Measurements from ENCODE around the gene TRAFD1.
"Not testable (repeated sequence)": the region's sequence is repeated elsewhere in the genome, so short reads cannot be mapped to it uniquely, and the experiment has no call there.

TRAFD1 gene, protein sequence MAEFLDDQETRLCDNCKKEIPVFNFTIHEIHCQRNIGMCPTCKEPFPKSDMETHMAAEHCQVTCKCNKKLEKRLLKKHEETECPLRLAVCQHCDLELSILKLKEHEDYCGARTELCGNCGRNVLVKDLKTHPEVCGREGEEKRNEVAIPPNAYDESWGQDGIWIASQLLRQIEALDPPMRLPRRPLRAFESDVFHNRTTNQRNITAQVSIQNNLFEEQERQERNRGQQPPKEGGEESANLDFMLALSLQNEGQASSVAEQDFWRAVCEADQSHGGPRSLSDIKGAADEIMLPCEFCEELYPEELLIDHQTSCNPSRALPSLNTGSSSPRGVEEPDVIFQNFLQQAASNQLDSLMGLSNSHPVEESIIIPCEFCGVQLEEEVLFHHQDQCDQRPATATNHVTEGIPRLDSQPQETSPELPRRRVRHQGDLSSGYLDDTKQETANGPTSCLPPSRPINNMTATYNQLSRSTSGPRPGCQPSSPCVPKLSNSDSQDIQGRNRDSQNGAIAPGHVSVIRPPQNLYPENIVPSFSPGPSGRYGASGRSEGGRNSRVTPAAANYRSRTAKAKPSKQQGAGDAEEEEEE

DNA sequence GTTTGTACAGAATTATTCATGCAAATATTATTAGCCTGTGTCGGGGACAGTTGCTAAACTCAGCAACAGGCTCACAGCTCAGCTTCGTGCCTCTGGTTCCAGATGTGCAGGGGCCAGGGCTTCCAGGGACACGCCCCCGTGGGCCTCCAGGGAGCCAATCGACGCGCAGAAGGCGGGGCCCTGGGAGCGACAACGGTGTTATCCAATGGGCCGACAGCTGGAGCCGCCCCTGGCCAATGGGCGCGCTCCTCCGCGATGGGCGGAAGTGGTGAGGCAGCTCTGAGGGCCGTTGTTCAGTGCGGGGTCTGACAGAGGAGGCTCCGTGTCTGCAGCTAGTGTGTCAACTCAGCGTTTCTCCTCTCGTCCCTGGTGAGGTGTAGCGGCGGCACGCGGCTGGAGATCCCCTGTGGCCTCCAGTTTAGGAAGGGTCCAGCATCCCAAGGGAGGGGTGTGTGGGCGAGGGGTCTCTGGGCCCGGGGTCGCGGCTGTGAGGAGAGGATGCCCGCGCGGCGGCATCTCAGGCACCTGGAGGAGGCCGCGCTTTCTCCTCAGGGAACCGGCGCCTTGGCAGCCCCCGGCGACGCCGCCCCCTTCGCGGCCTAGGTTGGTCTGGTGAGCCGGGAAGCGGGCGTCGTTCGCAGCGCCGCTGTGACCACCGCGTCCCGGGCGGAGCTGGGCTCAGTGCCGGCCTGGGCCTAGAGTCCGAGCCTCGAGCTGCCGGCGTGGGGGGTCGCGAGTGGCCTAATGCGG, at the start of gene TRAFD1:
TSS of gene TRAFD1 (plus strand) at position 311 of the 750 bp plus-strand sequence. CDS start 4,963 bp downstream, outside the sequence.
- no peaks in the 10 kb centered on the region for H3K27me3 ChIP-seq (ENCODE audit: control insufficient read depth, insufficient read depth, low read length)
- no peaks in the 10 kb centered on the region for H3K36me3 ChIP-seq (ENCODE audit: control insufficient read depth, insufficient read depth, low read length)
- H3K4me3 ChIP-seq (ENCODE audit: low read length) = peak within 1 kb of the TSS; percentile 92
- no peaks in the 10 kb centered on the region; the same call in 1 of the 2 replicates for H3K4me1 ChIP-seq (ENCODE audit: control insufficient read depth, insufficient read depth, low read length)
- peak; percentile 92 for DNase-seq (ENCODE audit: low read depth, low spot score)
- no peaks in the 10 kb centered on the region for H3K9me3 ChIP-seq (ENCODE audit: control insufficient read depth, insufficient read depth, low read length)
- H3K27ac ChIP-seq (ENCODE audit: low read length) = no peak within 1 kb of the TSS
- no CpG with 5 or more reads among the region's 63 CpGs for WGBS (ENCODE audit: insufficient coverage, insufficient read length)

- Histone ChIP-seq H3K4me3 (ENCODE audit: low read length) (no peak overlapping the region), H3K27ac (ENCODE audit: low read length) (no peak overlapping the region), H3K9me3 (ENCODE audit: control insufficient read depth, insufficient read depth, low read length) (no peaks in the 10 kb centered on the region), H3K27me3 (ENCODE audit: control insufficient read depth, insufficient read depth, low read length) (no peaks in the 10 kb centered on the region), H3K36me3 (ENCODE audit: control insufficient read depth, insufficient read depth, low read length) (peaks cover 12% of the 10 kb centered on the region), H3K4me1 (ENCODE audit: control insufficient read depth, insufficient read depth, low read length) (no peaks in the 10 kb centered on the region; the same call in 1 of the 2 replicates)
- WGBS (ENCODE audit: insufficient coverage, insufficient read length) = no CpG with 5 or more reads among the region's 2 CpGs
- DNase-seq (ENCODE audit: low read depth, low spot score) = no peak
Observed at GRCh38 chr12:112087055-112087850, 38.1 kb upstream of the TRAFD1 start.

DNA sequence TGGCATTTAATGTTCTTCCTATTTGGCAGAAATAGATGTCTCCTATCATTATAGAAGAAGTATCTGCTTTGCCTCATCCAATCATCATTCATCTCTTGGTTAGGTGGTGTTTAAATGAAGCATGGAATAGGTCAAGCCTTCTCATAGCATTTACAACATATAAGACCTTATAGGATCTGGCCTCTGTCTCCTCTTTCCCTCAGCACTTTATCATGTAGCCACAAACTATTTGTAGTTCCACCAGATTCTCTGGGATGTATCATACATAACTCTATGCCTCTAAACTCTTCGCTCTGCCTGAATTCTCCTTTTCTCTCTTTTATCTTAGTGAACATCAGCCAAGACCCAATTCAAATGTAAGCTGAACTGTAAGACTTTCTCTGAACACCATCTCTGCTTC, 37.5 kb upstream of the TRAFD1 start:
- no peaks in the 10 kb centered on the region; the same call in 1 of the 2 replicates for H3K4me1 ChIP-seq (ENCODE audit: control insufficient read depth, insufficient read depth, low read length)
- H3K9me3 ChIP-seq (ENCODE audit: control insufficient read depth, insufficient read depth, low read length) = no peaks in the 10 kb centered on the region
- WGBS (ENCODE audit: insufficient coverage, insufficient read length) = no CpG with 5 or more reads among the region's 1 CpG
- peaks cover 14% of the 10 kb centered on the region for H3K36me3 ChIP-seq (ENCODE audit: control insufficient read depth, insufficient read depth, low read length)
- no peak overlapping the region for H3K4me3 ChIP-seq (ENCODE audit: low read length)
- no peaks in the 10 kb centered on the region for H3K27me3 ChIP-seq (ENCODE audit: control insufficient read depth, insufficient read depth, low read length)
- no peak overlapping the region for H3K27ac ChIP-seq (ENCODE audit: low read length)
- no peak for DNase-seq (ENCODE audit: low read depth, low spot score)

DNA sequence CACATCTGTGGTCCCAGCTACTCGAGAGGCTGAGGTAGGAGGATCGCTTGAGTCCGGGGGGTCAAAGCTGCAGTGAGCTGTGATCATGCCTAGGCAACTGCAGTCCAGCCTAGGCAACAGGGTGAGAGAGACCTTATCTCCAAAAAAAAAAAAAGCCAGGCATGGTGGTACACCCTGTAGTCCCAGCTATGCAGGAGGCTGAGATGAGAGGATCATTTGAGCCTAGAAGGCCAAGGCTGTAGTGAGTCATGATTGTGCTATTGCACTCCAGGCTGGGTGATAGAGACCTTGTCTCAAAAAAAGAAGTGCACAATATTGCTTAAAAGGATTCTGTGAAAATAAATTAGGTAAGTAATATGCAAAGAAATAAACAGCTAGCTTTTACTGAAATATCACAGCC, 33.8 kb upstream of the TRAFD1 start:
- no peaks in the 10 kb centered on the region for H3K9me3 ChIP-seq (ENCODE audit: control insufficient read depth, insufficient read depth, low read length)
- peaks cover 14% of the 10 kb centered on the region for H3K36me3 ChIP-seq (ENCODE audit: control insufficient read depth, insufficient read depth, low read length)
- WGBS (ENCODE audit: insufficient coverage, insufficient read length) = no CpG with 5 or more reads among the region's 3 CpGs

DNA sequence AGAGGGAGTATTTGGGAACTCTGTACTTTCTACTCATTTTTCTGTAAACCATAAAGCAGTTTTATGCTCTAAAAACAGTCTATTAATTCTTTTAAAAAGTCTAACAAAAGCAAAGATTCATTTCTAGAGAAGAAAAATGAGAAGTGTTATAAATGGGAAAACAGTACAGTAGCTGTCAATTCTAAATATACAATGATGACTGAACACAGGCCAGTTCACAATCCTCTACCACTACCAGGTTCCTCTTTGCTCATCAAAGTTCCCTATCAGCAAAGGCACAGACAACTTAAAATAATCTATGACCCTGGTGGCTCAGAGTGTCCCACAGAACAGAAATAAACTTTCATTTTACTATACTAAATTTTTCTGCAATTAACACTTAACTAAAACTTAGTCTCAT, 29.3 kb upstream of the TRAFD1 start:
- no peak for DNase-seq (ENCODE audit: low read depth, low spot score)
- no peak overlapping the region for H3K27ac ChIP-seq (ENCODE audit: low read length)

More for the DNA sequence above, 33.8 kb upstream of the TRAFD1 start:
- Histone ChIP-seq H3K27me3 (ENCODE audit: control insufficient read depth, insufficient read depth, low read length) (no peaks in the 10 kb centered on the region), H3K4me3 (ENCODE audit: low read length) (no peak overlapping the region), H3K27ac (ENCODE audit: low read length) (no peak overlapping the region), H3K4me1 (ENCODE audit: control insufficient read depth, insufficient read depth, low read length) (no peaks in the 10 kb centered on the region; the same call in 1 of the 2 replicates)
- no peak for DNase-seq (ENCODE audit: low read depth, low spot score)

DNA sequence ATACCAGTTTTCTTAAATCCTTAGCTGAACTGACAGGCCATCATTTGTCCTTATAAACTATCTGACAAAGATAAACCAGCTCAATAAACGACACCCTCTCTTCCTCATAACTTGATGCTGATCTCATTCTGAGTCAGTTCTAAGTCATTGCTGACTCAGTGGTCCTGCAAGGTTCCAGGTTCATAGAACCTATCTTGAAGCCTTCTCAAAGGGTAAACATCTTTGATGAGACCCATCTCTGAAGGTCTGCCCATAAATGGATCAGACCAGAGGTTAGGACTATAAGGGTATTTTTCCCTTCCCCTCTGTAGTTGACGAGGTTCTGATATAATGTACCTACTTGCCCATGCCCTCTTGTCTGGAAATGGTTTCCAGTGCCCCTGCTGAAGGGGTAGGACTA, 28.7 kb upstream of the TRAFD1 start:
- Histone ChIP-seq H3K4me1 (ENCODE audit: control insufficient read depth, insufficient read depth, low read length) (no peaks in the 10 kb centered on the region), H3K27ac (ENCODE audit: low read length) (no peak overlapping the region), H3K4me3 (ENCODE audit: low read length) (no peak overlapping the region), H3K9me3 (ENCODE audit: control insufficient read depth, insufficient read depth, low read length) (no peaks in the 10 kb centered on the region), H3K36me3 (ENCODE audit: control insufficient read depth, insufficient read depth, low read length) (peaks cover 10% of the 10 kb centered on the region; the same call in 1 of the 2 replicates), H3K27me3 (ENCODE audit: control insufficient read depth, insufficient read depth, low read length) (no peaks in the 10 kb centered on the region)
- DNase-seq (ENCODE audit: low read depth, low spot score) = no peak
- no CpG with 5 or more reads among the region's 2 CpGs for WGBS (ENCODE audit: insufficient coverage, insufficient read length)

More for the DNA sequence above, 29.3 kb upstream of the TRAFD1 start:
- Histone ChIP-seq H3K4me3 (ENCODE audit: low read length) (no peak overlapping the region), H3K36me3 (ENCODE audit: control insufficient read depth, insufficient read depth, low read length) (peaks cover 14% of the 10 kb centered on the region), H3K27me3 (ENCODE audit: control insufficient read depth, insufficient read depth, low read length) (no peaks in the 10 kb centered on the region), H3K4me1 (ENCODE audit: control insufficient read depth, insufficient read depth, low read length) (no peaks in the 10 kb centered on the region), H3K9me3 (ENCODE audit: control insufficient read depth, insufficient read depth, low read length) (no peaks in the 10 kb centered on the region)

DNA sequence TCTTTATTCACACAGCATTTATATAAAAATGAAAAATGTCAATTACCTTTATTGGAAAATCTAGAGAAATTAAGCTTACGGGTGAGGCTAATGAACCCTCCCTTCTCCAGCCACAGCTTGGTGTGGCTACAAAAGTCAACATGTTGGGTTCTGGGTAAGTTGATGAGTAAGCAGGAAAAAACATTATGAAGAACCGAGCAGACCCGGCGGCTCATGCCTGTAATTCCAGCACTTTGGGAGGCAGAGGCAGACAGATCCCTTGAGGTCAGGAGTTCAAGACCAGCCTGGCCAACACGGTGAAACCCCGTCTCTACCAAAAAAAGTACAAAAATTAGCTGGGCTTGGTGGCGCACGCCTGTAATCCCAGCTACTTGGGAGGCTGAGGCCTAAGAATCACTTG, 27.7 kb upstream of the TRAFD1 start:
- no peaks in the 10 kb centered on the region for H3K9me3 ChIP-seq (ENCODE audit: control insufficient read depth, insufficient read depth, low read length)
- H3K4me3 ChIP-seq (ENCODE audit: low read length) = no peak overlapping the region
- no CpG with 5 or more reads among the region's 8 CpGs for WGBS (ENCODE audit: insufficient coverage, insufficient read length)
- no peak for DNase-seq (ENCODE audit: low read depth, low spot score)
- H3K27me3 ChIP-seq (ENCODE audit: control insufficient read depth, insufficient read depth, low read length) = no peaks in the 10 kb centered on the region
- H3K36me3 ChIP-seq (ENCODE audit: control insufficient read depth, insufficient read depth, low read length) = peaks cover 7% of the 10 kb centered on the region; the same call in 1 of the 2 replicates
- H3K4me1 ChIP-seq (ENCODE audit: control insufficient read depth, insufficient read depth, low read length) = no peaks in the 10 kb centered on the region
- H3K27ac ChIP-seq (ENCODE audit: low read length) = no peak overlapping the region

DNA sequence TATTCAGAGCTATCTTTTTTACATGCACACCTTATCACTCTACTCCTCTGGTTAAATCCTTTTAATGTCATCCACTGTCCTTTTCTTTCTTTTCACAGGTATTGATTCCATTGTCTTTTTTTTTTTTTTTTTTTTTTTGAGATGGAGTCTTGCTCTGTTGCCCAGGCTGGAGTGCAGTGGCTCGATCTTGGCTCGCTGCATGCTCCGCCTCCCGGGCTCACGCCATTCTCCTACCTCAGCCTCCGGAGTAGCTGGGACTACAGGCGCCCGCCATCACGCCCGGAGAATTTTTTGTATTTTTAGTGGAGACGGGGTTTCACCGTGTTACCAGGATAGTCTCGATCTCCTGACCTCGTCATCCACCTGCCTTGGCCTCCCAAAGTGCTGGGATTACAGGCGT, 24.9 kb upstream of the TRAFD1 start:
- H3K4me1 ChIP-seq (ENCODE audit: control insufficient read depth, insufficient read depth, low read length); H3K36me3 ChIP-seq (ENCODE audit: control insufficient read depth, insufficient read depth, low read length); H3K27me3 ChIP-seq (ENCODE audit: control insufficient read depth, insufficient read depth, low read length); H3K9me3 ChIP-seq (ENCODE audit: control insufficient read depth, insufficient read depth, low read length); H3K4me3 ChIP-seq (ENCODE audit: low read length); DNase-seq (ENCODE audit: low read depth, low spot score); H3K27ac ChIP-seq (ENCODE audit: low read length): not testable (repeated sequence)
- no CpG with 5 or more reads among the region's 15 CpGs for WGBS (ENCODE audit: insufficient coverage, insufficient read length)

GRCh38 chr12:112102127-112102526, 23.2 kb upstream of the TRAFD1 start:
- Histone ChIP-seq H3K4me1 (ENCODE audit: control insufficient read depth, insufficient read depth, low read length) (no peaks in the 10 kb centered on the region), H3K27me3 (ENCODE audit: control insufficient read depth, insufficient read depth, low read length) (no peaks in the 10 kb centered on the region), H3K9me3 (ENCODE audit: control insufficient read depth, insufficient read depth, low read length) (no peaks in the 10 kb centered on the region), H3K36me3 (ENCODE audit: control insufficient read depth, insufficient read depth, low read length) (peaks cover 7% of the 10 kb centered on the region; the same call in 1 of the 2 replicates), H3K27ac (ENCODE audit: low read length) (no peak overlapping the region), H3K4me3 (ENCODE audit: low read length) (no peak overlapping the region)
- DNase-seq (ENCODE audit: low read depth, low spot score) = no peak
- WGBS (ENCODE audit: insufficient coverage, insufficient read length) = no CpG with 5 or more reads among the region's 4 CpGs

DNA sequence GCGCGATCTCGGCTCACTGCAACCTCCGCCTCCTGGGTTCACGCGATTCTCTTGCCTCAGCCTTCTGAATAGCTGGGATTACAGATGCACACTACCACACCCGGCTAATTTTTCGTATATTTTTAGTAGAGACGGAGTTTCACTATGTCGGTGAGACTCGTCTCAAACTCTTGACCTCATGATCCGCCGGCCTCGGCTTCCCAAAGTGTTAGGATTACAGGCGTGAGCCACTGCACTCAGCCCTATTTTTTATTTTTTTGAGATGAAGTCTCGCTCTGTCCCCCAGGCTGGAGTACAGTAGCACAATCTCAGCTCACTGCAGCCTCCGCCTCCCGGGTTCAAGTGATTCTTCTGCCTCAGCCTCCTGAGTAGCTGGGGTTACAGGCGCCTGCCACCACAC, 22.6 kb upstream of the TRAFD1 start:
- H3K9me3 ChIP-seq (ENCODE audit: control insufficient read depth, insufficient read depth, low read length); H3K4me3 ChIP-seq (ENCODE audit: low read length); H3K36me3 ChIP-seq (ENCODE audit: control insufficient read depth, insufficient read depth, low read length); H3K27me3 ChIP-seq (ENCODE audit: control insufficient read depth, insufficient read depth, low read length); DNase-seq (ENCODE audit: low read depth, low spot score); H3K4me1 ChIP-seq (ENCODE audit: control insufficient read depth, insufficient read depth, low read length); H3K27ac ChIP-seq (ENCODE audit: low read length): not testable (repeated sequence)
- WGBS (ENCODE audit: insufficient coverage, insufficient read length) = no CpG with 5 or more reads among the region's 19 CpGs
